BE2C (cell line): ENCODE data around the gene TRUB2.
"Not testable (repeated sequence)": the region's sequence is repeated elsewhere in the genome, so short reads cannot be mapped to it uniquely, and the experiment has no call there.

Experiments
- DNase-seq: peaks from one replicate; pipeline ENCODE4 v3.0.0-alpha.2; 2020
- H3K27me3 ChIP-seq: fragments of 250-450 bp; sonication (Bioruptor Pico); 2 replicates; pipeline ENCODE4 v1.5.1; 2020; ENCODE audit warnings: mild to moderate bottlenecking
- H3K36me3 ChIP-seq: fragments of 250-450 bp; sonication (Bioruptor Pico); 2 replicates; pipeline ENCODE4 v1.5.1; 2020; ENCODE audit warnings: mild to moderate bottlenecking
- H3K4me1 ChIP-seq: fragments of 250-450 bp; sonication (Bioruptor Pico); 2 replicates; pipeline ENCODE4 v1.5.1; 2020
- H3K4me3 ChIP-seq: 2 replicates; pipeline ENCODE4 v1.5.1; 2011; ENCODE audit warnings: low read depth, low read length
- H3K9me3 ChIP-seq: fragments of 250-450 bp; sonication (Bioruptor Pico); 2 replicates; pipeline ENCODE4 v1.5.1; 2020
- CTCF ChIP-seq: IDR thresholded peaks from 2 replicates; pipeline ENCODE4 v1.5.1; 2012; ENCODE audit warnings: mild to moderate bottlenecking, low read depth, low read length

The TRUB2 gene

GRCh38 chr9:128342971-128343680 is 20.9 kb upstream of the TRUB2 start:
- H3K36me3 ChIP-seq: peaks cover 31% of the 10 kb centered on the region

DNA sequence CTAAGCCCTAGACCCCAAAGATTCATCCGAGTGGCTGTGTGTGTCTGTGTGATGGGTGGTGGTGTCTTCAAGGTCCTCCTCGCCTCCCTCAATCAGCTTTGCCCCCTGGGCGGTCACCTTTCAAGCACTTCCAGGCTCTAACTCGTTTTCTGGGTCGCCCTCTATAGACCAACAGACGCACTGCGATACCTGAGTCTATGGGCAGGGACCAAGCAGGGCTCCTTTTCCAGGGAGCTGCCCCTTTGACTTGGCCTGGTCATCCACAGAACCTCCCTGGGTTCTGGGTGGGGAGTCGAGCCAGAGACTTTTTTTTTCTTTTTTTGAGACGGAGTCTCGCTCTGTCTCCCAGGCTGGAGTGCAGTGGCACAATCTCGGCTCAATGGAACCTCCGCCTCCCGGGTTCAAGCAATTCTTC is 19.2 kb upstream of the TRUB2 start:
- Histone ChIP-seq H3K4me3 (peak overlapping the region; percentile 92), H3K27me3 (no peaks in the 10 kb centered on the region), H3K4me1 (no peaks in the 10 kb centered on the region; the same call in 1 of the 2 replicates), H3K36me3 (peaks cover 28% of the 10 kb centered on the region), H3K9me3 (no peaks in the 10 kb centered on the region)
- peak; percentile 78 for DNase-seq
- peak; percentile 68 for TF ChIP-seq CTCF

More at GRCh38 chr9:128342971-128343680, 20.9 kb upstream of the TRUB2 start:
- no peaks in the 10 kb centered on the region; the same call in 1 of the 2 replicates for H3K4me1 ChIP-seq
- DNase-seq: no peak
- no peaks in the 10 kb centered on the region for H3K27me3 ChIP-seq
- no peak for TF ChIP-seq CTCF
- H3K4me3 ChIP-seq: no peak overlapping the region
- H3K9me3 ChIP-seq: no peaks in the 10 kb centered on the region

DNA sequence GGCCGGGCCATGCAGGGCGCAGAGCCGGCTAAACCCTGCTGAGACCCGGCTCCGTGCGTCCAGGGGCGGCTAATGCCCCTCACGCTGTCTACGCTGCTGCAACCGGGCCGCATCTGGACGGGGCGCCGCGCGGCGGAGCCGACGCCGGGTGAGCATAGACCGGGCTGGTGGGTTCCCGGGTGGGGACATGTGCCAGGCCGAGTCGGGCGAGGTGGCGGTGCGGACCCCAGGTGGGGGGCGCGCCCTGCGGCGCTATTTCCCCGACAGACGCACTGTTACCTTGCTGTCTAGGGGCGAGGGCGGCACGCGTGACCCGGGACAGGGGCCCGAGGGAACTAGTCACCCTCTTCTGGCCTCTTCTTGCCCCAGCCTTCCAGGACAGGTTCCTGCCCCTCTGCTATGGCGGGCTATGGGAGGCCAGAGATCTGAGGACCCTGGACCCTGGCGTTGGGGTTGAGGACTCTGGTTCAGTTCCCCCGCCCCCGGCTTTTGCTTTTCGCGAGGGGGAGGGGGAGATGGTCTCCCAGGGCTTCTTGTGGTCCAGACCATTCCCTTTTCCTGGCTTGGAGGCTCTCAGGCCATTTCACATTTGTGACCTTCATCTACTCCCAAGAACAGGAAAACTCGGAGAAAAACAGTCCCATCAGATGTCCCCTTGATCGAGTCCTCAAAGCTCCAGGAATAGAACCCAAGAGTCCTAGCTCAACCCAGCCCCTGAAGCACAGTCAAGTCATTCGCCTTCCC is 18.6 kb upstream of the TRUB2 start:
- Histone ChIP-seq H3K36me3 (peaks cover 27% of the 10 kb centered on the region), H3K27me3 (no peaks in the 10 kb centered on the region), H3K9me3 (no peaks in the 10 kb centered on the region), H3K4me1 (no peaks in the 10 kb centered on the region; the same call in 1 of the 2 replicates), H3K4me3 (peak overlapping the region; percentile 92)
- DNase-seq: peak; percentile 37
- no peak for TF ChIP-seq CTCF

- TF ChIP-seq CTCF: no peak
- H3K4me3 ChIP-seq: peak within 1 kb of the TSS; percentile 92
- no peaks in the 10 kb centered on the region; the same call in 1 of the 2 replicates for H3K4me1 ChIP-seq
- H3K36me3 ChIP-seq: peaks cover 18% of the 10 kb centered on the region
- no peaks in the 10 kb centered on the region for H3K9me3 ChIP-seq
- H3K27me3 ChIP-seq: no peaks in the 10 kb centered on the region
- peak; percentile 88 for DNase-seq
These were observed 17.8 kb upstream of the TRUB2 start, which contains the start of gene SLC27A4 for GRCh38 chr9:128339761-128340690. TSS of gene SLC27A4 (plus strand) at chr9:128340527. CDS start at chr9:128343133, 2,606 bp downstream.

DNA sequence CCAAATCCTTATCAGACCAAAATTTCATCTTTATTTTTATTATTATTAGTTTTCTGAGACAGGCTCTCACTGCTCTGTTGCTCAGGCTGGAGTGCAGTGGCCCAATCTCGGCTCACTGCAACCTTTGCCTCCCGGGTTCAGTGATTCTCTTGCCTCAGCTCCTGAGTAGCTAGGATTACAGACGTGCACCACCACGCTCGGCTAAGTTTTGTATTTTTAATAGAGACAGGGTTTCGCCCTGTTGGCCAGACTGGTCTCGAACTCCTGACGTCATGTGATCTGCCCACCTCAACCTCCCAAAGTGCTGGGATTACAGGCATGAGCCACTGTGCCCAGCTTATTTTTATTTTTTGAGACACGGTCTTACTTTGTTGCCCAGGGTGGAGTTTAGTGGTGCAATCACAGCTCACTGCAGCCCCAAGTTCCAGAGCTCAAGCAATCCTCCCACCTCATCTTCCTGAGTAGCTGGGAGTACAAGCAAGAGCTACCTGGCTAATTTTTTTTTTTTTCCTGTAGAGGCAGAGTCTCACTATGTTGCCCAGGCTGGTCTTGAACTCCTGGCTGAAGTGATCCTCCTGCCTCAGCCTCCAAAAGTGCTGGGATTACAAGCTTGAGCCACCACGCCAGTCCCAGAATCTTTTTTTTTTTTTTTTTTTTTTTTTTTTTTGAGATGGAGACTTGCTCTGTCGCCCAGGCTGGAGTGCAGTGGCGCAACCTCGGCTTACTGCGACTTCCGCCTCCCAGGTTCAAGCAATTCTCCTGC is 16.8 kb upstream of the TRUB2 start:
- H3K9me3 ChIP-seq, H3K4me1 ChIP-seq, H3K4me3 ChIP-seq, DNase-seq, H3K27me3 ChIP-seq: not testable (repeated sequence)
- H3K36me3 ChIP-seq: peaks cover 13% of the 10 kb centered on the region
